ENCODE measurements around the gene LBHD2.

LBHD2 gene

DNA sequence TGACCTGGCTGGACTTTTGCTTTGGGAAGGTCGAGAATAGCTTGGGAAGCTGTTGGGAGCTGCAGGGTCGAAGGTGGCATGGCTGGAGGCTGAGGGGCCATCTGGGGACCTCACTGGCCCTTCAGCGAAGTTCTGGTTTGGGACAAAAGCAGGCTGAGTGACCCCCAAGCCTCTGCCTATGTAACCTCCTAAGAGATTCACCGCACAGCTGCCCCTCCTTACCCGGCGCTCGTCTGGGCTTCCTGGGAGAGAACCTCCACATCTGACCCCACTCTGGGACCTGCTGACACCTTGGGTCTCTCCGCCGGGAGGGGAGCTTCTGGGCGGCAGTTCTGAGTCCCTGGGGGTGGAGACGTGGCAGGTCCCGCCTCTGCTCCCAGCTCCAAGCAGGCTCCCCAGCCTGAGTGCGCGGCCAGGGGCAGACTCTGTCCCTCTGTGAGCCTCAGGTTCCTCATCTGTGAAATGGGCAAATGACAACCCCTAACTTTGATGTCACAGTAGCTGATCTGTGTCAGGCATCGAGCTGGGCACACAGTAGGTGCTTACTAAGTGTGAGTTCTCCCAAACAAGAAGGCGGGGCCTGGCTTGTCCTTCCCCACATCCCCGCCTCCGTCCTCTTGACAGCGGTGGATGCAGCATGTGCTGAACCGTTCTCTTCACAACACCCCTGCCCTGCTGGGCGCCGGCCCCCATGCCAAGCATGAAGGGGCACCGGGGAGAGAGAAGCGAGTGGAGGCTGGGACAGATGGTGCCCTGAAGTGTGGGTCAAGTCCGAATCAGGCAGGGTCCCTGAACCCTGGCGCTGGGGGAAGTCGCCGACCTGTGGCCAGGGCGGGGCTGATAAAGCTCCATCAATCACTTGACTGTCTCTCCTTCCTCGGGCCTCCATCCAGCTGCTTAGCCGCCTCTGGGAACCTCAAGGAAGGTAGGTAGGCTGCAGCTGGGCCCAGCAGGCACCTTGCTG, 14.3 kb downstream of the LBHD2 start:
- TF ChIP-seq, protein P1, sequence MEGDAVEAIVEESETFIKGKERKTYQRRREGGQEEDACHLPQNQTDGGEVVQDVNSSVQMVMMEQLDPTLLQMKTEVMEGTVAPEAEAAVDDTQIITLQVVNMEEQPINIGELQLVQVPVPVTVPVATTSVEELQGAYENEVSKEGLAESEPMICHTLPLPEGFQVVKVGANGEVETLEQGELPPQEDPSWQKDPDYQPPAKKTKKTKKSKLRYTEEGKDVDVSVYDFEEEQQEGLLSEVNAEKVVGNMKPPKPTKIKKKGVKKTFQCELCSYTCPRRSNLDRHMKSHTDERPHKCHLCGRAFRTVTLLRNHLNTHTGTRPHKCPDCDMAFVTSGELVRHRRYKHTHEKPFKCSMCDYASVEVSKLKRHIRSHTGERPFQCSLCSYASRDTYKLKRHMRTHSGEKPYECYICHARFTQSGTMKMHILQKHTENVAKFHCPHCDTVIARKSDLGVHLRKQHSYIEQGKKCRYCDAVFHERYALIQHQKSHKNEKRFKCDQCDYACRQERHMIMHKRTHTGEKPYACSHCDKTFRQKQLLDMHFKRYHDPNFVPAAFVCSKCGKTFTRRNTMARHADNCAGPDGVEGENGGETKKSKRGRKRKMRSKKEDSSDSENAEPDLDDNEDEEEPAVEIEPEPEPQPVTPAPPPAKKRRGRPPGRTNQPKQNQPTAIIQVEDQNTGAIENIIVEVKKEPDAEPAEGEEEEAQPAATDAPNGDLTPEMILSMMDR (IDR thresholded peaks at IDR 0.05; ENCODE audit: control insufficient read depth, extremely low read depth, insufficient read depth), result no peak
- H3K4me3 ChIP-seq (ENCODE audit: low read depth, low read length), result no peak overlapping the region
- DNase-seq (ENCODE audit: low read depth), result no peak

- DNase-seq (ENCODE audit: low read depth), result no peak
- no peak overlapping the region for H3K4me3 ChIP-seq (ENCODE audit: low read depth, low read length)
- TF ChIP-seq, protein P1 (IDR thresholded peaks at IDR 0.05; ENCODE audit: control insufficient read depth, extremely low read depth, insufficient read depth), result no peak
Measured at GRCh38 chr14:103099081-103099732, 15.2 kb downstream of the LBHD2 start.

GRCh38 chr14:103099733-103100280, 15.8 kb downstream of the LBHD2 start:
- DNase-seq (ENCODE audit: low read depth), result no peak
- TF ChIP-seq, protein P1 (IDR thresholded peaks at IDR 0.05; ENCODE audit: control insufficient read depth, extremely low read depth, insufficient read depth), result no peak
- H3K4me3 ChIP-seq (ENCODE audit: low read depth, low read length), result no peak overlapping the region

DNA sequence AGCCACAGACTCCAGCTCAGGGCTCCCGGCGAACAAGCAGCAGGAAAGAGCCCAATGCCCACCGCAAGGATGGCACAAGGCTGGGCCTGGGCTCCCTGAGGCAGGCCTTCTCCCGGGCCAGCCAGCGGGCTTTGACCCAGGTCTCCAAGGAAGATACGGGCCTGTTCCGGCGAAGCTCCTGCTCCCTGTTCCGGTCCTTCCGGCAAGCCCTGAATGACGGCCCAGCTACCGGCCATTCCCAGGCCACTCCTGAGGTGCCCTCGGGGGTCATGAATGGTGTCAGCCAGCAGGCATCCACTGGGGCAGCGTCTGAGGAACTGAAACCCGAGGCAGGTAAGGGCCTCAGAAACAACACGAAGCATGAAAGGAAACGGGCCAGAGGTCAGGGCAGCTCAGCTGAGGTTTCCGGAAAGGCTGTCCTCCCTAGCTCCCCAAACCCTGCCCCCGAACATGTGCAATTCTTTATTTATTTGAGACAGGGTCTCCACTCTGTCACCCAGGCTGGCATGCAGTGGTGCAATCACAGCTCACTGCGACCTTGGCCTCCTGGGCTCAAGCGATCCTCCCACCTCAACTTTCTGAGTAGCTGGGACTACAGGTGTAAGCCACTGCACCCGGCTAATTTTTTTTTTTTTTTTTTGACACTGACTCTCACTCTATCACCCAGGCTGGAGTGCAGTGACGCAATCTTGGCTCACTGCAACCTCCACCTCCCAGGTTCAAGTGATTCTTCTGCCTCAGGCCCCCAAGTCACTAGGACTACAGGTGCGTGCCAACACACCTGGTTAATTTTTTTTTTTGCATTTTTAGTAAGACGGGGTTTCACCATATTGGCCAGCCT, 16.5 kb downstream of the LBHD2 start:
- TF ChIP-seq, protein P1 (IDR thresholded peaks at IDR 0.05; ENCODE audit: control insufficient read depth, extremely low read depth, insufficient read depth), result no peak
- no peak overlapping the region for H3K4me3 ChIP-seq (ENCODE audit: low read depth, low read length)
- no peak for DNase-seq (ENCODE audit: low read depth)

GRCh38 chr14:103101257-103101962, 17.4 kb downstream of the LBHD2 start:
- no peak for DNase-seq (ENCODE audit: low read depth)
- TF ChIP-seq, protein P1 (IDR thresholded peaks at IDR 0.05; ENCODE audit: control insufficient read depth, extremely low read depth, insufficient read depth), result no peak
- no peak overlapping the region for H3K4me3 ChIP-seq (ENCODE audit: low read depth, low read length)

Measured in LNCaP clone FGC (cell line).